ENCODE results near the gene DCAF16. TPM values are rescaled to one million over a fixed set of nuclear protein-coding genes. Genes with fewer than 3 reads are reported as not detected.

Gene DCAF16
- total and polyA plus RNA-seq, 8 donors: 23.1 to 74.1 (median 63.5) TPM

- Histone ChIP-seq H3K27me3 (no peaks in the 10 kb centered on the region), H3K27ac (no peak overlapping the region), H3K36me3 (no peaks in the 10 kb centered on the region), H3K9me3 (no peaks in the 10 kb centered on the region), H3K4me1 (peaks cover 14 to 43% of the 10 kb centered on the region in 2 donors), H3K4me3 (no peak overlapping the region)
- ATAC-seq: no peak
- no peak for DNase-seq
- intact Hi-C loops (cut with DNase I): no loop called here
- TF ChIP-seq, protein P1, sequence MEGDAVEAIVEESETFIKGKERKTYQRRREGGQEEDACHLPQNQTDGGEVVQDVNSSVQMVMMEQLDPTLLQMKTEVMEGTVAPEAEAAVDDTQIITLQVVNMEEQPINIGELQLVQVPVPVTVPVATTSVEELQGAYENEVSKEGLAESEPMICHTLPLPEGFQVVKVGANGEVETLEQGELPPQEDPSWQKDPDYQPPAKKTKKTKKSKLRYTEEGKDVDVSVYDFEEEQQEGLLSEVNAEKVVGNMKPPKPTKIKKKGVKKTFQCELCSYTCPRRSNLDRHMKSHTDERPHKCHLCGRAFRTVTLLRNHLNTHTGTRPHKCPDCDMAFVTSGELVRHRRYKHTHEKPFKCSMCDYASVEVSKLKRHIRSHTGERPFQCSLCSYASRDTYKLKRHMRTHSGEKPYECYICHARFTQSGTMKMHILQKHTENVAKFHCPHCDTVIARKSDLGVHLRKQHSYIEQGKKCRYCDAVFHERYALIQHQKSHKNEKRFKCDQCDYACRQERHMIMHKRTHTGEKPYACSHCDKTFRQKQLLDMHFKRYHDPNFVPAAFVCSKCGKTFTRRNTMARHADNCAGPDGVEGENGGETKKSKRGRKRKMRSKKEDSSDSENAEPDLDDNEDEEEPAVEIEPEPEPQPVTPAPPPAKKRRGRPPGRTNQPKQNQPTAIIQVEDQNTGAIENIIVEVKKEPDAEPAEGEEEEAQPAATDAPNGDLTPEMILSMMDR (IDR thresholded peaks at IDR 0.05): no peak
Measured at GRCh38 chr4:17812801-17813200, 2.2 kb upstream of the DCAF16 start.

- no peaks in the 10 kb centered on the region for H3K36me3 ChIP-seq
- no peak overlapping the region for H3K4me3 ChIP-seq
- H3K4me1 ChIP-seq: peaks cover 18 to 49% of the 10 kb centered on the region in 2 donors
- intact Hi-C loops (cut with DNase I): no loop called here
- H3K9me3 ChIP-seq: no peaks in the 10 kb centered on the region
- no peaks in the 10 kb centered on the region for H3K27me3 ChIP-seq
- TF ChIP-seq, protein P1 (IDR thresholded peaks at IDR 0.05): no peak
- H3K27ac ChIP-seq: no peak overlapping the region
- no peak for DNase-seq
- ATAC-seq: no peak
Measured at GRCh38 chr4:17812125-17812524, 1.6 kb upstream of the DCAF16 start.

- peaks cover 18 to 57% of the 10 kb centered on the region in 2 donors for H3K4me1 ChIP-seq
- peak overlapping the region; percentile 77 to 86 for H3K4me3 ChIP-seq
- peak; percentile 44 for ATAC-seq
- H3K27me3 ChIP-seq: no peaks in the 10 kb centered on the region
- peak overlapping the region in 1 of 2 donors; percentile 91 for H3K27ac ChIP-seq
- no peaks in the 10 kb centered on the region for H3K36me3 ChIP-seq
- TF ChIP-seq, protein P1 (IDR thresholded peaks at IDR 0.05): no peak
- intact Hi-C loops (cut with DNase I): no loop called here
- no peaks in the 10 kb centered on the region for H3K9me3 ChIP-seq
- peak in 2 of 4 donors; percentile 37 to 47 for DNase-seq
Measured at GRCh38 chr4:17811078-17811603, 584 bp upstream of the DCAF16 start.

DNA sequence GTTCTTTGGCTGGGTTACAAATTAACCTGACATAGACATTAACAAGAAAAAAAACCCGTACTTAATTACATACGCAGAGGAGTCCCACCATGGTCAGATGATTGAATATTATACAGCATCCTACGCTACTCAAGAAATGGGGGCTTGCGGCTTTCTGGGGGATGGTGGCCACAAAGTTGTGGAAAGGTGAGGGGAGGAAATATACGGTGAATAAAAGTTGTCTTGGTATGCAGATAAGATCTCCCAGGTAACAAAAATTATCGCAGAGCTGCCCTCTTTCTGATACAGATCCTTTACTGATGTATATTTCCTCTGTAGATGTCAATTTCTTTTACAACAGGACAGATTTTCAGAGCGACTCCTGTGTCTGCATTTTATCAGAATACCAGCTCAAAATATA, 890 bp downstream of the DCAF16 start:
- H3K4me1 ChIP-seq: peaks cover 18 to 57% of the 10 kb centered on the region in 2 donors
- no peak for ATAC-seq
- H3K4me3 ChIP-seq: peak overlapping the region; percentile 77 to 86
- peaks cover 0 to 2% of the 10 kb centered on the region in 2 donors for H3K36me3 ChIP-seq
- DNase-seq: no peak
- TF ChIP-seq, protein P1 (IDR thresholded peaks at IDR 0.05): no peak
- H3K27ac ChIP-seq: peak overlapping the region; percentile 91 to 97
- H3K9me3 ChIP-seq: no peaks in the 10 kb centered on the region
- no peaks in the 10 kb centered on the region for H3K27me3 ChIP-seq
- intact Hi-C loops (cut with DNase I): no loop called here

DNA sequence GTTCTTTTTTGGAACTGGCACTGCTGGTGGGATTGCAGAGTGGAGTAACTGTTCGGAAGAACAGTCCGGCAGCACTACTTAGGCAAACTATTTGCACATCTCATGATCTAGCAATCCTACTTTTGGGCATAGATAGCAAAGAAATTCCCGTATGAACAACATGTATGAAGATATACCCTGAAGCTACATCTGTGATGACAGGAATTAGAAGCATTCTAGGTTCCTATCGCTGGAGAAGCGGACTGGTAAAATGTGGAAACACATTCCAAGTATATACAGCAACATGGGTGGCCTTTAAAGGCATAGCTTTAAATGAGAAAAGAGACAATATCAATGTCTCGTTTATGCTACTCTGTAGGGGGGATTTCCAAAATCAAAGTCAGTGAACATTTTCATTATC, 3.1 kb downstream of the DCAF16 start:
- Histone ChIP-seq H3K27me3 (no peaks in the 10 kb centered on the region), H3K4me1 (peaks cover 18 to 49% of the 10 kb centered on the region in 2 donors), H3K9me3 (no peaks in the 10 kb centered on the region), H3K4me3 (peak overlapping the region in 1 of 2 donors; percentile 2), H3K36me3 (peaks cover 0 to 24% of the 10 kb centered on the region in 2 donors), H3K27ac (no peak overlapping the region)
- DNase-seq: no peak
- no peak for ATAC-seq
- intact Hi-C loops (cut with DNase I): no loop called here
- TF ChIP-seq, protein P1 (IDR thresholded peaks at IDR 0.05): no peak
